HepG2 (cell line): ENCODE results near the gene MAN2A2. TPM values are rescaled to one million over a fixed set of nuclear protein-coding genes. Genes with fewer than 3 reads are reported as not detected.

Source experiments
- CAMTA2 ChIP-seq: sonication (generic); formaldehyde crosslinking; IDR thresholded peaks from 2 replicates; pipeline ENCODE4 v1.4.0; 2020; ENCODE audit warnings: mild to moderate bottlenecking, missing genetic modification reagents, borderline replicate concordance
- CREM ChIP-seq, 2 experiments: sonication (generic) in 1 of 2; formaldehyde crosslinking in 1 of 2; IDR thresholded peaks; 2 replicates each; pipeline versions ENCODE4 v1.4.0 to v1.6.1; 2016 to 2020; ENCODE audit warnings: antibody characterized with exemption in 1 of 2, mild to moderate bottlenecking in 1 of 2, missing genetic modification reagents in 1 of 2
- DNMT1 ChIP-seq: sonication (generic); formaldehyde crosslinking; IDR thresholded peaks from 2 replicates; pipeline ENCODE4 v1.5.1; 2020; ENCODE audit warnings: mild to moderate bottlenecking, missing genetic modification reagents
- JUN ChIP-seq: sonication (generic); formaldehyde crosslinking; IDR thresholded peaks from 2 replicates; pipeline ENCODE4 v1.4.0; 2020; ENCODE audit warnings: mild to moderate bottlenecking, missing genetic modification reagents
- MBNL3 ChIP-seq: fragments of 250-450 bp; sonication (Bioruptor Pico); conservative IDR thresholded peaks from 2 replicates; pipeline ENCODE4 v1.8.0; 2022; ENCODE audit warnings: mild to moderate bottlenecking, inconsistent platforms
- MED8 ChIP-seq: sonication (generic); formaldehyde crosslinking; IDR thresholded peaks from 2 replicates; pipeline ENCODE4 v1.8.1; 2023; ENCODE audit warnings: mild to moderate bottlenecking, missing genetic modification reagents; ENCODE audit not compliant: insufficient replicate concordance
- POLR2G ChIP-seq: fragments of 200-400 bp; formaldehyde crosslinking; IDR thresholded peaks from 2 replicates; pipeline ENCODE4 v1.6.1; 2018; ENCODE audit warnings: mild to moderate bottlenecking, low read depth, low read length, moderate library complexity
- TAF1 ChIP-seq: sonication (generic); formaldehyde crosslinking; IDR thresholded peaks from 2 replicates; pipeline ENCODE4 v1.4.0; 2020; ENCODE audit warnings: missing genetic modification reagents
- TBL1XR1 ChIP-seq: fragments of 150-350 bp; IDR thresholded peaks from 2 replicates; pipeline ENCODE4 v1.6.1; 2014; ENCODE audit warnings: borderline replicate concordance, low read length; ENCODE audit not compliant: partially characterized antibody
- ZBTB7B ChIP-seq: sonication (generic); formaldehyde crosslinking; IDR thresholded peaks from 2 replicates; pipeline ENCODE4 v1.4.0; 2020; ENCODE audit warnings: missing genetic modification reagents
- ZKSCAN8 ChIP-seq: IDR thresholded peaks from 2 replicates; pipeline ENCODE4 v1.6.1; 2016; ENCODE audit warnings: borderline replicate concordance, missing genetic modification reagents, missing compliant biosample characterization
- ZNF407 ChIP-seq: sonication (generic); formaldehyde crosslinking; IDR thresholded peaks from one replicate; pipeline ENCODE4 v1.5.1; 2020; ENCODE audit warnings: mild to moderate bottlenecking, missing genetic modification reagents; ENCODE audit errors: not compliant biosample characterization
- ZNF460 ChIP-seq: sonication (generic); formaldehyde crosslinking; IDR thresholded peaks from 2 replicates; pipeline ENCODE4 v1.5.1; 2020; ENCODE audit warnings: missing genetic modification reagents, mild to moderate bottlenecking, borderline replicate concordance
- ZNF704 ChIP-seq: sonication (generic); formaldehyde crosslinking; IDR thresholded peaks from 2 replicates; pipeline ENCODE4 v1.8.1; 2023; ENCODE audit warnings: mild to moderate bottlenecking, inconsistent platforms, moderate library complexity, missing genetic modification reagents, borderline replicate concordance
- ZSCAN20 ChIP-seq: sonication (generic); formaldehyde crosslinking; IDR thresholded peaks from 2 replicates; pipeline ENCODE4 v1.4.0; 2020; ENCODE audit warnings: missing genetic modification reagents, mild to moderate bottlenecking, borderline replicate concordance
- polyA plus RNA-seq, 8 experiments: library from polyadenylated mRNA; depleted of rRNA in 3 of 8; stranded (reverse) in 7 of 8; unstranded in 1 of 8; fragments of >200 nt; fragmentation: Illumina TruSeq in 4 of 8; extraction: Trizol in 4 of 8; gene quantifications; 2 replicates each; pipeline versions ENCODE4 v1.2.1 to v1.2.3, GENCODE V29; 2011 to 2016; ENCODE audit warnings: low read depth in 4 of 8, missing spikeins in 1 of 8, mixed read lengths in 1 of 8; ENCODE audit not compliant: insufficient read depth in 1 of 8
- total RNA-seq, 5 experiments: library from RNA; depleted of rRNA; stranded (reverse); fragments of >200 nt; fragmentation: Illumina TruSeq; extraction: Trizol; gene quantifications; 2 replicates each; pipeline ENCODE4 v1.2.3, GENCODE V29; 2016; ENCODE audit warnings: low read depth in 1 of 5
- TF ChIP-seq, protein P1 (sequence below): sonication (generic); formaldehyde crosslinking; IDR thresholded peaks from 2 replicates; pipeline ENCODE4 v1.4.0; 2020; ENCODE audit warnings: missing genetic modification reagents

MAN2A2 gene
- total and polyA plus RNA-seq, 2 of the 13 experiments (the other 11 are each of a cell fraction or from before 2014, with no cell fraction given), result 17.5 to 51.5 TPM

DNA sequence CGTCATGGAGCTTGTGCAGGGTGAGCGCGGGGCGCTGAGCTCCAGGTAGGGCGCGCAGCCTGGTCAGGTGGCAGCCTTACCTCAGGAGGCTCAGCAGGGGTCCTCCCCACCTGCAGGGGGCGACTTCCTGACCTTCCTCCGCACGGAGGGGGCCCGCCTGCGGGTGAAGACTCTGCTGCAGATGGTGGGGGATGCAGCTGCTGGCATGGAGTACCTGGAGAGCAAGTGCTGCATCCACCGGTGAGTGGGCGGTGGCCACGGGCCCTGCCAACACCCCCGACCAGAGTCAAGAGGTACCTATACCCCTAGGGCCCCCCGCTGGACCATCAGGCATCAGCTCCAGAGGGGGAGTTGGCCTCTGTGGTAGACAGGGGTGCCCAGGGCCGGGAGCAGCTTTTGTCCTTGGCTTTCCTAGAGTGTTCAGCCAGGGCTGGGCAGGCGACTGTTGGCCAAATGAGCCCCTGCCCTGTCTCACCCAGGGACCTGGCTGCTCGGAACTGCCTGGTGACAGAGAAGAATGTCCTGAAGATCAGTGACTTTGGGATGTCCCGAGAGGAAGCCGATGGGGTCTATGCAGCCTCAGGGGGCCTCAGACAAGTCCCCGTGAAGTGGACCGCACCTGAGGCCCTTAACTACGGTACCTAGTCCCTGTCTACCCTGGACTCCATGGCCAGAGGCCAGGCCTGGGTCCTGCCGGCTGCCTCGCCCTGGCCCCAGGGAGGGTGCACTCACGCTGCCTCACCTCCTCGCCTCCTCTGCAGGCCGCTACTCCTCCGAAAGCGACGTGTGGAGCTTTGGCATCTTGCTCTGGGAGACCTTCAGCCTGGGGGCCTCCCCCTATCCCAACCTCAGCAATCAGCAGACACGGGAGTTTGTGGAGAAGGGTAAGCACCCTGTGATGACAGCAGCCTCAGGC lies 9.7 kb upstream of the MAN2A2 start (continued):
- TF ChIP-seq MED8 (CRISPR knock-in tag) (no peak), DNMT1 (CRISPR knock-in tag) (no peak), ZBTB7B (CRISPR knock-in tag) (no peak; the same call in 1 of the 2 replicates), ZNF704 (CRISPR knock-in tag) (0 out of 2 replicates have a peak, but pooled peaks have one; percentile 45), ZSCAN20 (CRISPR knock-in tag) (no peak), ZNF407 (CRISPR knock-in tag) (no peak), CREM (IDR thresholded peaks at IDR 0.05) (no peak), CREM (CRISPR knock-in tag; IDR thresholded peaks at IDR 0.05) (no peak), CAMTA2 (CRISPR knock-in tag) (no peak), ZKSCAN8 (CRISPR knock-in tag) (no peak), POLR2G (peak; percentile 67), MBNL3 (CRISPR knock-in tag) (no peak), JUN (CRISPR knock-in tag) (no peak), ZNF460 (CRISPR knock-in tag) (no peak), TAF1 (CRISPR knock-in tag) (peak; percentile 75; the same call in 1 of the 2 replicates), TBL1XR1 (no peak)
- TF ChIP-seq, protein P1, sequence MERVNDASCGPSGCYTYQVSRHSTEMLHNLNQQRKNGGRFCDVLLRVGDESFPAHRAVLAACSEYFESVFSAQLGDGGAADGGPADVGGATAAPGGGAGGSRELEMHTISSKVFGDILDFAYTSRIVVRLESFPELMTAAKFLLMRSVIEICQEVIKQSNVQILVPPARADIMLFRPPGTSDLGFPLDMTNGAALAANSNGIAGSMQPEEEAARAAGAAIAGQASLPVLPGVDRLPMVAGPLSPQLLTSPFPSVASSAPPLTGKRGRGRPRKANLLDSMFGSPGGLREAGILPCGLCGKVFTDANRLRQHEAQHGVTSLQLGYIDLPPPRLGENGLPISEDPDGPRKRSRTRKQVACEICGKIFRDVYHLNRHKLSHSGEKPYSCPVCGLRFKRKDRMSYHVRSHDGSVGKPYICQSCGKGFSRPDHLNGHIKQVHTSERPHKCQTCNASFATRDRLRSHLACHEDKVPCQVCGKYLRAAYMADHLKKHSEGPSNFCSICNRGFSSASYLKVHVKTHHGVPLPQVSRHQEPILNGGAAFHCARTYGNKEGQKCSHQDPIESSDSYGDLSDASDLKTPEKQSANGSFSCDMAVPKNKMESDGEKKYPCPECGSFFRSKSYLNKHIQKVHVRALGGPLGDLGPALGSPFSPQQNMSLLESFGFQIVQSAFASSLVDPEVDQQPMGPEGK (CRISPR knock-in tag), result peak; percentile 78
